Activated naive CD8-positive, alpha-beta T cell (primary cell): ENCODE results near the gene FBXO48.

Source experiments
- H3K27ac Mint-ChIP-seq: one replicate; pipeline ENCODE4 v1.8.0; 2021; ENCODE audit warnings: mixed read lengths
- H3K27me3 Mint-ChIP-seq: one replicate; pipeline ENCODE4 v1.8.0; 2021; ENCODE audit warnings: mixed read lengths
- H3K36me3 Mint-ChIP-seq: one replicate; pipeline ENCODE4 v1.8.0; 2021; ENCODE audit warnings: mixed read lengths
- H3K4me1 Mint-ChIP-seq: one replicate; pipeline ENCODE4 v1.8.0; 2021; ENCODE audit warnings: low read depth, mixed read lengths
- H3K4me3 Mint-ChIP-seq: one replicate; pipeline ENCODE4 v1.8.0; 2021; ENCODE audit warnings: mild to moderate bottlenecking, mixed read lengths
- H3K9me3 Mint-ChIP-seq: one replicate; pipeline ENCODE4 v1.8.0; 2021; ENCODE audit warnings: low read depth, mixed read lengths

FBXO48 gene

DNA sequence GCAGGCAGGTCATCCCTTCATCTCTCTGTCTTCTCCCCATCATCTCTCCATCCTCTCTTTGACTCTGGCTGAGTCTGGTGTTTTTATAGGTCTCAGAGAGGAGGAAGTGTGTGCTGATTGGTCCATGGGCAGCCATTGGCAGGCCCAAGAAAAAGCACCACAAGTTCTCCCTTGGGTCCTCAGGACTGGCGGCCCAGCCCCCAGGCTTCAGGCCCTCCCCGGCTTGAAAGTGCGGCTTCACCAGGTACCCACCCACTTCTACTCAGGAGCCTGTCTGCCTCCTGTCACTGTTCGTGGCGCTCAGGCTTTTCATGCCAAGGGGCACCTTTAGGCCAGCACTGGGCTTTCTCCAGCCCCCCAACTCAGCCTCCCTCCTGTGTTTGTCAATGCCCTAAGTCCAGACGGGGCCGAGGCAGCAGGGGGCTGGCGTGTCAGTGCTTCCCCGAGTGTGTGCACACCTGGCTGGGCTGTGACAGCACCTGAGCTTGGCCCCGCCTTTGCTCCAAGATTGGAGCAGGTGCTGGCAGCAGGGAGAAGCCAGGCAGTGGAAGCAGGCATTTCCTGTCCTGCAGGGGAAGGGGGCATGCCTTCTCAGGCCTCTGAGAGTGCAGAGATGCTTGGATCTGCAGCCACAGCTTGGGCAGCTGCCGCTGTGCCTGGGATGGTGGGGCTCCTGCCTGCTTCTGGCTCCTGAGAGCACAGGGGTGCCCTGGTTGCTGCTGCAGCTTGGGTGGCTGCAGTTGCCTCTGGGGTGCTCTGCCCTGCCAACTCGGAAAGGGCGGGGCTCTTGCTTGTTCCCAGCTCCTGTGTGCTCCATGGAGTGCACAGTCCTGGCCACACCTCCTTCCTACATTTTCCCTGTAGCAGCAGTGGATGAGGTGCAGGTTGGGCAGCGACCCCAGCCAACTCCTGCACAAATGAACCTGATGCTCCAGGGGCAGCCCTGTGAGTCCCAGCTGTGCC lies 34.1 kb downstream of the FBXO48 start:
- no peak overlapping the region for H3K4me3 Mint-ChIP-seq
- H3K4me1 Mint-ChIP-seq: no peaks in the 10 kb centered on the region
- H3K27me3 Mint-ChIP-seq: no peaks in the 10 kb centered on the region
- H3K27ac Mint-ChIP-seq: no peak overlapping the region
- no peaks in the 10 kb centered on the region for H3K36me3 Mint-ChIP-seq
- H3K9me3 Mint-ChIP-seq: no peaks in the 10 kb centered on the region

DNA sequence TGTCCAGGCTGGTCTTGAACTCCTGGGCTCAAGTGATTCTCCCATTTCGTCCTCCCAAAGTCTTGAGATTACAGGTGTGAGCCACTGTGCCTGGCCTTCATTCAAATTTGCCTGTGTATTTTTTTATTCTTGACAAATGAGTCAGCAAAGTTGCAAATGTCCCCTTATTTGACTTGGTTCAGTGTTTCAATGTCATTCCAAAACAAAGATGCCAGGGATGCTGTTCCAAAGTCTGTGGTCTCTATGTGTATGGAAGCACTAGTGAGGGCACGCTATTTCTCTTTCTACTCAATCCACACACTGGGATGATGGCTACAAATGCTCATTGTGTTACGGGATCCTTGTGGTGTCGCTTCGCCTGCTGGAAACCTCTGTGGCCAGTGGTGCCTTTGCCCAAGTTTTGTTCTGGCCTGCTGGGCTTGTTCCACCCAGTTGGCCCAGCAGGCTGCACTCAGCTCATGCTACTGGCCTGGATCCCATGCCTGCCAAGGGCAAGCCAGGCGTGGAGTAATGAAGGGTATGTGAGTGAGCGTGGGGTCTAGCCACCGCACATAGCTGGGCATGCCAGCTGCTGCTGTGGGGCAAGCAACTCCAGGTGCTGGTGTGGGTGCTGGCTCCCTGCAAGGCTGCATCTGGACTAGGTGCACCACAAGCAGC lies 35.6 kb downstream of the FBXO48 start:
- Mint-ChIP-seq H3K36me3 (no peaks in the 10 kb centered on the region), H3K4me1 (peaks cover 4% of the 10 kb centered on the region), H3K27ac (no peak overlapping the region), H3K27me3 (no peaks in the 10 kb centered on the region), H3K9me3 (no peaks in the 10 kb centered on the region), H3K4me3 (no peak overlapping the region)

DNA sequence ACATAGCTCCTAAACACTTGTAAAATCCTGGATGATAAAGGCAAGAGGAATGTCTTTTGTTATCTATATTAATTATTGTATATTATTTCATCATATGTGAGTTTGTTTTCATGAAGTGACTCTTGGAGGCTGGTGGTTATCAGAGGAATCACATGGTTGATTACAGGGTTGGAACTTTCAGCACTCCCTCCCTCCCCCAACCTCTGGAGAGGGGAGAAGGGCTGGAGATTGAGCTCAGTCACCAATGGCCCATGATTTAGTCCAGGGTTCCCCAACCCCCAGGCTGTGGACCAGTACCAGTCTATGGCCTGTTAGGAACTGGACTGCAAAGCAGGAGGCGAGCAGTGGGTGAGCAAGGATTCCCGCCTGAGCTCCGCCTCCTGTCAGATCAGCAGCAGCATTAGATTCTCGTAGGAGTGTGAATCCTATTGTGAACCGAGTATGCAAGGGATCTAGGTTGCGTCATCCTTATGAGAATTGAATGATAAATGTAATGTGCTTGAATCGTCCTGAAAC lies 37.7 kb downstream of the FBXO48 start:
- no peak overlapping the region for H3K4me3 Mint-ChIP-seq

DNA sequence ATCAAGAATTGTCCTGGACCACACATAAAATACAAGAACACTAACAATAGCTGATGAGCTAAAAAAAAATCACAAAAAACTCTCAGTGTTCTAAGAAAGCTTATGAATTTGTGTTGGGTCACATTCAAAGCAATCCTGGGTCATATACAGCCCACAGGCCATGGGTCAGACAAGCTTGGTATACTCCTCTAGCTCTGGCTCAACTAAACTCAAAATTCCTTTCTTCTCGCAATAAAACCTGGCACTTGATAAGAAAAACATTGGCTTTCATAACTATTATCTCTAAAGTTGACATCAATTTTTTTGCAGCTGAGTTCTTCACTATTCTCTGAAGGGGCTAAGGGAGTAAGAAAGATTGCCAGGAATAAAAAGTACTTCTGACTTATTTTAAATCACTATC lies 38.3 kb downstream of the FBXO48 start:
- Mint-ChIP-seq H3K4me3 (no peak overlapping the region), H3K27ac (no peak overlapping the region), H3K9me3 (no peaks in the 10 kb centered on the region), H3K36me3 (no peaks in the 10 kb centered on the region), H3K4me1 (peaks cover 4% of the 10 kb centered on the region), H3K27me3 (no peaks in the 10 kb centered on the region)

More for the DNA sequence above, 37.7 kb downstream of the FBXO48 start:
- H3K4me1 Mint-ChIP-seq: peaks cover 4% of the 10 kb centered on the region
- H3K27me3 Mint-ChIP-seq: no peaks in the 10 kb centered on the region
- no peak overlapping the region for H3K27ac Mint-ChIP-seq
- H3K9me3 Mint-ChIP-seq: no peaks in the 10 kb centered on the region
- H3K36me3 Mint-ChIP-seq: no peaks in the 10 kb centered on the region

DNA sequence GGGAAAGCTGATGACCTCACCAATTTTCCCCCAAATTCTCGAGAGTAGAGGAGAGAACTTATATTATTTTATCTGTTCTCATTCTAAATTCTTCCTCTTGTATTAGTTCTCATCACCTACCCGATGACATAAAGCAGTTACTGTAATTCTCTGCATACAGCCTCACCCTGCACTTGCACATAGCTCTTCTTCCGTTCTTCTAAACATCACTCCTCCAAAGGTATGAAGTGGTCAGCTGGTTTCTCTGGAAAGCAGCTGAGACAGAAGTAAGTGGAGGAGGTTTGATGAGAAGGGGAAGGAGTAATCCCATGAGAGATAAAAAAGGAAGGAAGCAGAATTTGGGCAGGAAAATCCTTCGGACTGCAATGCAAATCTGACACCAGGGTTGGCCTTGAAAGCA lies 39.0 kb downstream of the FBXO48 start:
- H3K36me3 Mint-ChIP-seq: no peaks in the 10 kb centered on the region
- H3K4me3 Mint-ChIP-seq: no peak overlapping the region

DNA sequence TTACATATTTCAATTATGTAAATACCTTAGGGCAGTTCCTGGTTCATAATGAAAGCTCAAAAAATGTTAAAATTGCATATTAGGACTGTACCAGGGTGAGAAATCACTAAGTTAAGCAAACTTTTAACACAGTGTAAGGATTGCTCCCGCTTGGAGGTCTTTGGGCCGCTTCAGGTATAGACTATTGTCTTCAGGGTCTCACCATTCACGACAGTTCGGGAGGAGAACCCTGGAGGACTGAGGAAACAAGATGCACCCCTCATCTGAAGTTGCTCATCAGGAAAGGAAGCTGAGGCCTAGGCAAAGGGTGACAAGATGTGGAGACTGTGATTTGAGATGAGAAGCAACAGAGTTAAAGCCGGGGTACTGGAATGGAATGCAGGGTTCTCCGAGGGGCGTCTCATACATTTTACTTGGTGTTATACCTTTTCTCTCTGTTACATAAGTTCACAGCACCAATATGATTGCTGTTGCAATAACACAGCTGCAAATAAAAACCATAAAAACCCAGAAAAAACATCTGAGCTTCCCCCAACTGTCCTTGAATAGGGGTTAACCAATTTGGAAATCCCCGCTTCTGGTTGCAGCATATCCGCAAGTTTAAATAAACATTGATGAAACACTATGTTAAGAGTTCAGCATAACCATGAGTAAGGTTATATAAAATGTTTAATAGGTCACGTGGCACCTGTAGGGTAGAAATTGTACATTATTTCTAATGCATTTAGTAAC lies 40.1 kb downstream of the FBXO48 start:
- H3K27ac Mint-ChIP-seq: peak overlapping the region; percentile 36
- no peaks in the 10 kb centered on the region for H3K27me3 Mint-ChIP-seq
- no peak overlapping the region for H3K4me3 Mint-ChIP-seq
- no peaks in the 10 kb centered on the region for H3K36me3 Mint-ChIP-seq
- H3K4me1 Mint-ChIP-seq: peaks cover 7% of the 10 kb centered on the region
- no peaks in the 10 kb centered on the region for H3K9me3 Mint-ChIP-seq

More for the DNA sequence above, 39.0 kb downstream of the FBXO48 start:
- H3K9me3 Mint-ChIP-seq: no peaks in the 10 kb centered on the region
- H3K27me3 Mint-ChIP-seq: no peaks in the 10 kb centered on the region
- no peak overlapping the region for H3K27ac Mint-ChIP-seq
- peaks cover 4% of the 10 kb centered on the region for H3K4me1 Mint-ChIP-seq

DNA sequence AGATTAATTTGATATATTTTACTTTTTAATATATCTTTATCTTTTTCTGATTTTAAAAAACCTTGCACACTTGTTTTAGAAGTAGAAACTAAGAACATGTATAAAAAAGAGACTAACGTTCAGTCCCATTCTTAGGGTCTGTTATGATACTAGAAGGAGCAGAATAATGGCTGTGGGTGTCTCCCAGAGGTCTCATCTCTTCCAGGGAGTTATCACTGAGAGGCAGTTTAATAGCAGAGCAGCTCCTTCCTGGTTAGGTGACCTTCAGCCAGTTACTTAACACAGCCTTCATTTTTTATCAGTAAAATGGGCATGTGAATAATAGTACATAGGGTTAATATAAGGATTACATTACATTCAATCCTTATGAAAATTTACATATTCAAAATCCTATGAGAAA lies 40.6 kb downstream of the FBXO48 start:
- Mint-ChIP-seq H3K4me1 (peaks cover 9% of the 10 kb centered on the region), H3K4me3 (no peak overlapping the region), H3K9me3 (no peaks in the 10 kb centered on the region), H3K36me3 (no peaks in the 10 kb centered on the region), H3K27me3 (no peaks in the 10 kb centered on the region), H3K27ac (no peak overlapping the region)

DNA sequence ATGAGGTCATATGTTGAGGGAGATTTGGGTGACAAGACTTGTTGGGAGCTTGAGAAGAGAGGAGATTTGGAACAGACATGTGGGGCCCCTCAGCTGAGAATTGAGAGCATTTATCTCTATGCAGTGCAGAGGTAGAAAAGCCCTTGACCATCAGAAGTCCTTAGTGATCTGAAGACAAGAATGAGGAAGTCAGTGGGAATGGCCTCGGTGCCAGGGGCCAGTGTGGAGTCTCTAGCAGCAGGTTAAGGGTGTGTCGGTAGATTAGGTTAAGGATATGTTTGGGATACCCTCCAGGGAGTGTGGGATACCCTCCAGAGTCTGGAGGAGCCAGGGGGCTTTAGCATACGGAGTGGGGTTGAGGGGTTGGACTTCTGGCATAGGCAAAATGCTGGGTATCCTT lies 41.6 kb downstream of the FBXO48 start:
- H3K4me3 Mint-ChIP-seq: no peak overlapping the region
- H3K27me3 Mint-ChIP-seq: no peaks in the 10 kb centered on the region
- no peaks in the 10 kb centered on the region for H3K9me3 Mint-ChIP-seq
- no peaks in the 10 kb centered on the region for H3K36me3 Mint-ChIP-seq
- H3K27ac Mint-ChIP-seq: no peak overlapping the region
- peaks cover 9% of the 10 kb centered on the region for H3K4me1 Mint-ChIP-seq

DNA sequence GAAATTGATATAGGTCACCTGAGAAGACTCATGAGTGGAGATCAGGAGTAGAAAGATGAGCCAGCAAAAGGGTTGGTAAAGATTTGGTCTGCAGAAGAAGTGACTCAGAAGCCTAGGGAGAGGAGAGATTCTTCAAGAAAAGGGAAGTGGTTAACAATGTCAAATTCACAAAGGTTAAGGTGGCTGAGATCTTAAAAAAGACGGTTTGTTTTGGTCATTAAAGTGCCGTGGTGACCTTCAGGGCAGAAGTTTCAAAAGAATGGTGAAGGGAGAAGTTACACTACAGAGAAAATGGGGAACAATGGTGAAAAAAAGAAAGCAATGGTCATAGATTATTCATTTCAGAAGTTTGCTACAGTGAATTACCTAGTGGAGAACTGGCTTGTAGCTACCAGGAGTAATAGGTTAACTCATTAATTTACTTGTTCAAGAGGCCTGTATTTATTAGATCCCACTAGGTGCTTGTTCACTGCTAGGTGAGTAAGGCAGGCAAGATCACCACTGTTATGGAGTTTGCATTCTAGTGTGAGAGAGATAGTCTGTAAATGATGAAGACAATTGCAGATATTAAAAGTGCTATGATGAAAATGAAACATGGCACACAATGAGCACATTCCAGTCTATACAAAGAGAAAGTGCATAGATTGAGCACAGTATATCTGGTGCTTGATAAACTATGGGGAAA lies 43.0 kb downstream of the FBXO48 start:
- Mint-ChIP-seq H3K27me3 (no peaks in the 10 kb centered on the region), H3K9me3 (no peaks in the 10 kb centered on the region), H3K4me1 (peaks cover 9% of the 10 kb centered on the region), H3K36me3 (no peaks in the 10 kb centered on the region), H3K27ac (no peak overlapping the region), H3K4me3 (no peak overlapping the region)

DNA sequence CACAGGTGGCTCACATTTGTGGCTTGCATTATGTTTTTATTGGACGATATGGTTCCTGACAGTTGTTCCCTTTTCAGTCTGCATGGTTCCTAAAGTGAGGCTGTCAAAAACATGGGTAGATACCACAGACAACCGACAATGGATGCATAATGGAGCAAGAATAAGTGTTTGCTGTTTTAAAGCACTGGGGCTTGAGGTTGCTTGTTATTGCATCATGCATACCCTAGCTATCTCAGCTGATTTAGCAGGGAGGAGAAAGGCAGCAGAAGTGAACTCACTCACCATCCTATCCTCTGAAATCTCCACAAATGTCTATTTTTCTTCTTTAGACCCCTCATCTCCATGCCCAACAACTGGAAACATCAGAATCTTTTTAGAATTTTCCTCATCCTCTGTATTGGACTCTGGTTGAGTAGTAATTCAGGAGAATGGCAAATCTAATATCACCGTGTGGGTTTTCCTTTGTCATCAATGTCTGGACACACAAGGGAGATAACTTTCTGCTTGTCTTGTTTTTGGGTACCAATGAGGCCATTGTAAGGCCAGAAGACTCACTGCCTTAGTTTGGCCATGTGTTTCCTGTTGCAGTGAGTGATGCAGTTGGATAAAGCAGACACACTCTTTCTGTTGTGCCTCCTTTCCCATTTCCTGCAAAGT lies 46.7 kb downstream of the FBXO48 start:
- no peaks in the 10 kb centered on the region for H3K9me3 Mint-ChIP-seq
- no peaks in the 10 kb centered on the region for H3K36me3 Mint-ChIP-seq
- no peak overlapping the region for H3K27ac Mint-ChIP-seq
- no peak overlapping the region for H3K4me3 Mint-ChIP-seq
- H3K4me1 Mint-ChIP-seq: peaks cover 5% of the 10 kb centered on the region
- no peaks in the 10 kb centered on the region for H3K27me3 Mint-ChIP-seq

DNA sequence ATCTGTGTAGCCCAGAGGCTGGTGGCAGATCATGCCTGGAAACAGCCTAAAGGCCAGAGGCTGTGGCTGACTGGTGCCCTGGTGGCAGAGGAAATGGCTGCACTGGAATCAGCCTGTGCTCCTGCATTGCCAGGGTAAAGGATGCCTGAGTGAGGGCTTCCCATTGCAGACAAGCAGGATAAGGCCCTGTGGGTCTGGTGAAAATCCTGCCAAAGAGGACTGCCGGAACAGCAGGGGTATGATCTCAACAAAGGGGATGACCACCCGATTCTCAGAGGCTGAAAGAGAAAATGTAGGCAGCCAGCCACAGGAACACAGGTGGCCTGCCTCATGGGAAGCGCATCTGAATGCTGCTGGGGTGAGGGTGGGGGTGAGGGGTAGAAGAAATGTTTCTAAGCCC lies 48.2 kb downstream of the FBXO48 start:
- no peak overlapping the region for H3K4me3 Mint-ChIP-seq

DNA sequence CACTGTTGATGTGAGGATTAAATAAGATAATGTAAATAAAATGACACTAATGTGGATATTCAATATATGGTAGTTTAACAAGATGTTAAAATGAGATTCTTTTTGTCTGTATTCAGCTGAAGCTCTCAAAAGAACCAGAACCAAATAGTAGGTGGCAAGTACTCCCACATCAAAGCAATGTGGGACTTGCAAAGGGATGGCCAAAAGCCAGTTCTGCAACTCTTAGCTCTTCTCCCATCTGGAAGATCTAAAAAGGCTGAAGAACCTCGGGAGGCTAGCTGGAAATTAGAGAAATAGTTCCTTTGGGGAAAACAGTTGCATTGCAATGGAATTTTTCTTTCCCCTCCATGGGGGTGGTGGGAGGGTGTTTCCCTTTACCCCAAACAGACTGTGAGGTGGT lies 48.7 kb downstream of the FBXO48 start:
- H3K36me3 Mint-ChIP-seq: no peaks in the 10 kb centered on the region
- no peaks in the 10 kb centered on the region for H3K27me3 Mint-ChIP-seq
- no peak overlapping the region for H3K4me3 Mint-ChIP-seq
- peaks cover 5% of the 10 kb centered on the region for H3K4me1 Mint-ChIP-seq
- no peak overlapping the region for H3K27ac Mint-ChIP-seq
- H3K9me3 Mint-ChIP-seq: no peaks in the 10 kb centered on the region

More for the DNA sequence above, 48.2 kb downstream of the FBXO48 start:
- no peaks in the 10 kb centered on the region for H3K9me3 Mint-ChIP-seq
- peaks cover 5% of the 10 kb centered on the region for H3K4me1 Mint-ChIP-seq
- H3K27ac Mint-ChIP-seq: no peak overlapping the region
- H3K27me3 Mint-ChIP-seq: no peaks in the 10 kb centered on the region
- no peaks in the 10 kb centered on the region for H3K36me3 Mint-ChIP-seq

DNA sequence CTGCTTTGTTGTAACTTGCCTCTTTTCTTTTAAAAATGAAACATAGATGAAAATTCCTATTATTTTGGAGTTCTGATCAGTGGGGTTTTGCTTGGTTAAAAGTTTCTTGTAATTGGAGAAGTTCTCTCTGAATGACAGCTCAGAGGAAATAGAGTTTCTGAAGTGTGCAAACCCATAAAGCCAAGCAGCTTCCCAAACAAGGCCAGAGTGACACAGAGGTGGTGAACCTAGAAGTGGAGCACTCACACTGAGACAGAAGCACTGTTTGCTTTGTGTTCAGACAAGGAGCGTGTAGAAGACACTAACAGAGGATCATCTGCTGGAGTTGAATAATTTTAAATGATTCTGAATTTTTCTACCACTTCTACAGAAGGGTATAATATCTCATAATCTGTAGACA lies 49.2 kb downstream of the FBXO48 start:
- peaks cover 4% of the 10 kb centered on the region for H3K4me1 Mint-ChIP-seq
- no peak overlapping the region for H3K4me3 Mint-ChIP-seq
- no peaks in the 10 kb centered on the region for H3K36me3 Mint-ChIP-seq
- no peaks in the 10 kb centered on the region for H3K9me3 Mint-ChIP-seq
- no peaks in the 10 kb centered on the region for H3K27me3 Mint-ChIP-seq
- no peak overlapping the region for H3K27ac Mint-ChIP-seq

DNA sequence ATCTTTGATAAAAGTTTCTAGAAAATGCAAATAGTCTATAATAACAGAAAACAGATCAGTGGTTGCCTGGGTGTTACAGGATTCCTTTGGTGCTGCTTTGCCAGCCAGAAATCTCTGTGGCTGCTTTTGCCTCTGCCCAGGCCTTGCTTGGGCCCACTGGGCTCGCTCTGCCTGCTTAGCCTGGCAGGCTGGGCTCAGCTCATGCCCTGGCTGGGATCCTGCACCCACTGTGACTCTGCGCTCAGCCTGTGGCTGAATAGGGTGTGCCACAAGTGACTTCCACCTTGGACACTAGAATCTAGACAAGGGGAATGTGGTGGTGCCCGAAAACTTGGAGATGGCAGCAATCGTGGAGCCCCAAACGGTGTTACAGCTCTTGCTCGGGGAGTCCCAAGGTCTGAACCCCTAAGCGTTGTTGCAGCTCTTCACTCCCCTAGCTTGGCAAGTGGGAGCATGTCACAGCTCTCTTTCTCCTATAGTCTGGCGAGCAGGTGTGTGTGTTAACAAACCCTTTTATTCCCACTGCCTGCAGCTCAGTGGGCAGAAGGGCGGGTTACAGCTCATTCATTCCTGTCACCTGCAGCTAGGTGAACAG lies 50.9 kb downstream of the FBXO48 start:
- Mint-ChIP-seq H3K27ac (no peak overlapping the region), H3K4me3 (no peak overlapping the region), H3K9me3 (no peaks in the 10 kb centered on the region), H3K4me1 (peaks cover 7% of the 10 kb centered on the region), H3K27me3 (no peaks in the 10 kb centered on the region), H3K36me3 (no peaks in the 10 kb centered on the region)
